SK-N-SH (cell line): Measurements from ENCODE around the gene PSMG4. TPM values are rescaled to one million over a fixed set of nuclear protein-coding genes. Genes with fewer than 3 reads are reported as not detected.

Source experiments
- CTCF ChIA-PET: fragments of 300-600, 350-600 bp; formaldehyde crosslinking; extraction: SDS; loops from one replicate; lab custom pipeline; 2021; lab: Yijun Ruan, JAX
- POLR2A ChIA-PET: fragments of 350-600 bp; sonication (Branson Sonifier 250); formaldehyde crosslinking; extraction: SDS; loops from one replicate; lab custom pipeline; 2020; ENCODE audit warnings: antibody characterized with exemption, inconsistent platforms; lab: Yijun Ruan, JAX
- DNase-seq: peaks from one replicate; pipeline ENCODE4 v3.0.0; 2012
- H2AFZ ChIP-seq: fragments of 200-600 bp; sonication (generic); 2 replicates; pipeline ENCODE4 v1.8.1; 2016; ENCODE audit warnings: antibody characterized with exemption, mild to moderate bottlenecking, low read depth
- H3F3A ChIP-seq: fragments of 200-600 bp; sonication (generic); replicated peaks from 2 replicates; pipeline ENCODE3; 2016; ENCODE audit warnings: antibody characterized with exemption, mild to moderate bottlenecking; ENCODE audit not compliant: insufficient read depth
- H3K27ac ChIP-seq, 2 experiments: fragments of 200-500 bp in 1 of 2; fragments of 200-600 bp in 1 of 2; sonication (Bioruptor generic) in 1 of 2; sonication (generic), shearing (Covaris generic) in 1 of 2; 2 replicates each; pipeline versions ENCODE4 v1.5.1 to v1.6.1; 2014 to 2016; ENCODE audit warnings: low read depth in 2 of 2, inconsistent platforms in 1 of 2, low read length in 1 of 2, mild to moderate bottlenecking in 1 of 2, mixed read lengths in 1 of 2
- H3K27me3 ChIP-seq: fragments of 200-600 bp; sonication (generic), shearing (Covaris generic); 2 replicates; pipeline ENCODE4 v1.6.1; 2016; ENCODE audit warnings: mixed run types; ENCODE audit not compliant: insufficient read depth
- H3K36me3 ChIP-seq, 2 experiments: fragments of 200-500 bp in 1 of 2; fragments of 200-600 bp in 1 of 2; sonication (Bioruptor generic) in 1 of 2; sonication (generic) in 1 of 2; replicated peaks in 1 of 2; 2 replicates each; pipeline versions ENCODE3 to v1.5.1; 2014 to 2016; ENCODE audit warnings: low read length in 1 of 2, mild to moderate bottlenecking in 1 of 2; ENCODE audit not compliant: insufficient read depth in 2 of 2, control insufficient read depth in 1 of 2
- H3K4me1 ChIP-seq, 2 experiments: fragments of 200-500 bp in 1 of 2; fragments of 200-600 bp in 1 of 2; sonication (Bioruptor generic) in 1 of 2; sonication (generic), shearing (Covaris generic) in 1 of 2; 2 replicates each; pipeline versions ENCODE4 v1.5.1 to v1.6.1; 2014 to 2016; ENCODE audit warnings: low read depth in 1 of 2, low read length in 1 of 2, mixed run types in 1 of 2; ENCODE audit not compliant: insufficient read depth in 2 of 2, control insufficient read depth in 1 of 2
- H3K4me2 ChIP-seq: fragments of 200-600 bp; sonication (generic), shearing (Covaris generic); 2 replicates; pipeline ENCODE4 v1.6.1; 2017; ENCODE audit warnings: mixed run types
- H3K4me3 ChIP-seq, 2 experiments: fragments of 200-500 bp in 1 of 2; fragments of 200-600 bp in 1 of 2; sonication (Bioruptor generic) in 1 of 2; sonication (generic), shearing (Covaris generic) in 1 of 2; 2 replicates each; pipeline versions ENCODE4 v1.5.1 to v1.8.1; 2014 to 2016; ENCODE audit warnings: low read depth in 2 of 2, inconsistent platforms in 1 of 2, low read length in 1 of 2, mild to moderate bottlenecking in 1 of 2, mixed read lengths in 1 of 2, moderate library complexity in 1 of 2
- H3K79me2 ChIP-seq: fragments of 200-600 bp; sonication (generic); 2 replicates; pipeline ENCODE4 v1.8.1; 2017; ENCODE audit warnings: mild to moderate bottlenecking; ENCODE audit not compliant: insufficient read depth
- H3K9ac ChIP-seq: fragments of 200-600 bp; sonication (generic); 2 replicates; pipeline ENCODE4 v1.6.1; 2017; ENCODE audit warnings: mixed run types
- H3K9me2 ChIP-seq: fragments of 200-600 bp; sonication (generic); 2 replicates; pipeline ENCODE4 v1.6.1; 2017; ENCODE audit warnings: mixed run types
- H3K9me3 ChIP-seq: fragments of 200-600 bp; sonication (generic); 2 replicates; pipeline ENCODE4 v1.6.1; 2017; ENCODE audit warnings: mixed run types, mild to moderate bottlenecking, moderate library complexity
- H4K20me1 ChIP-seq: fragments of 200-600 bp; sonication (generic); 2 replicates; pipeline ENCODE4 v1.6.1; 2017; ENCODE audit warnings: mild to moderate bottlenecking, mixed run types; ENCODE audit not compliant: insufficient read depth
- CHD2 ChIP-seq: fragments of 150-350 bp; IDR thresholded peaks from 2 replicates; pipeline ENCODE4 v1.6.1; 2018; ENCODE audit warnings: low read length; ENCODE audit not compliant: partially characterized antibody
- EP300 ChIP-seq, 2 experiments: IDR thresholded peaks; 2 replicates each; pipeline versions ENCODE4 v1.4.0 to v1.6.1; 2012; ENCODE audit warnings: borderline replicate concordance in 1 of 2, low read depth in 1 of 2, low read length in 1 of 2
- EZH2phosphoT487 ChIP-seq: fragments of 200-600 bp; sonication (generic); IDR thresholded peaks from 2 replicates; pipeline ENCODE4 v1.6.1; 2017; ENCODE audit warnings: low read depth, mixed run types, mild to moderate bottlenecking, antibody characterized with exemption, moderate library complexity, borderline replicate concordance
- FOXJ3 ChIP-seq: sonication (generic); formaldehyde crosslinking; IDR thresholded peaks from 2 replicates; pipeline ENCODE4 v1.5.1; 2020; ENCODE audit warnings: mild to moderate bottlenecking, missing genetic modification reagents
- FOXM1 ChIP-seq: IDR thresholded peaks from 2 replicates; pipeline ENCODE4 v1.4.0; 2012; ENCODE audit warnings: low read depth, mild to moderate bottlenecking
- JUND ChIP-seq: IDR thresholded peaks from 2 replicates; pipeline ENCODE4 v1.4.0; 2012
- MAX ChIP-seq: IDR thresholded peaks from 2 replicates; pipeline ENCODE4 v1.4.0; 2012; ENCODE audit warnings: low read depth
- MXI1 ChIP-seq: IDR thresholded peaks from 2 replicates; pipeline ENCODE4 v1.6.1; 2012; ENCODE audit warnings: mild to moderate bottlenecking, low read depth, low read length, improper control_type of control experiment
- NFIC ChIP-seq: IDR thresholded peaks from 2 replicates; pipeline ENCODE4 v1.4.0; 2012; ENCODE audit warnings: borderline replicate concordance
- PBX3 ChIP-seq: IDR thresholded peaks from 2 replicates; pipeline ENCODE4; 2012
- POLR2AphosphoS5 ChIP-seq: IDR thresholded peaks from 2 replicates; pipeline ENCODE4 v1.6.1; 2012; ENCODE audit warnings: low read depth, low read length
- RAD21 ChIP-seq: IDR thresholded peaks from 2 replicates; pipeline ENCODE4 v1.6.1; 2012; ENCODE audit warnings: mild to moderate bottlenecking, low read length
- RCOR1 ChIP-seq: fragments of 150-350 bp; IDR thresholded peaks from 2 replicates; pipeline ENCODE4 v1.6.1; 2017; ENCODE audit warnings: antibody characterized with exemption, low read length
- REST ChIP-seq: IDR thresholded peaks from 2 replicates; pipeline ENCODE4 v1.6.1; 2012; ENCODE audit warnings: mild to moderate bottlenecking, low read depth, low read length, moderate library complexity
- RXRA ChIP-seq: IDR thresholded peaks from 2 replicates; pipeline ENCODE4 v1.4.0; 2012; ENCODE audit warnings: low read depth, mild to moderate bottlenecking, borderline replicate concordance
- SIN3A ChIP-seq: IDR thresholded peaks from 2 replicates; pipeline ENCODE4 v1.6.1; 2012; ENCODE audit warnings: low read depth, mild to moderate bottlenecking, low read length, moderate library complexity, borderline replicate concordance
- SMC3 ChIP-seq: IDR thresholded peaks from 2 replicates; pipeline ENCODE4 v1.6.1; 2012; ENCODE audit warnings: low read depth, low read length, improper control_type of control experiment
- TAF1 ChIP-seq: IDR thresholded peaks from 2 replicates; pipeline ENCODE4 v1.6.1; 2012; ENCODE audit warnings: low read depth, mild to moderate bottlenecking, low read length, moderate library complexity, borderline replicate concordance
- TCF12 ChIP-seq: IDR thresholded peaks from 2 replicates; pipeline ENCODE4 v1.4.0; 2012
- TEAD4 ChIP-seq: IDR thresholded peaks from 2 replicates; pipeline ENCODE4 v1.4.0; 2012; ENCODE audit warnings: mild to moderate bottlenecking, borderline replicate concordance; ENCODE audit not compliant: insufficient read depth
- YY1 ChIP-seq: IDR thresholded peaks from 2 replicates; pipeline ENCODE4 v1.4.0; 2012; ENCODE audit warnings: low read depth, mild to moderate bottlenecking
- WGBS: methylation state at CpG from one replicate; pipeline ENCODE4 v1.1.6; 2017; ENCODE audit warnings: low lambda C conversion rate; 5-methylcytosine and 5-hydroxymethylcytosine counted together
- polyA plus RNA-seq, 3 experiments: library from polyadenylated mRNA; depleted of rRNA; stranded (reverse); fragments of >200 nt; gene quantifications; 2 replicates each; pipeline ENCODE4 v1.2.3, GENCODE V29; 2012

The PSMG4 gene
- polyA plus RNA-seq, 1 of the 3 experiments (the other 2 are of a cell fraction): 61.3 TPM

GRCh38 chr6:3231247-3232016, 27.3 kb upstream of the PSMG4 start:
- no peaks in the 10 kb centered on the region for H3K9me3 ChIP-seq
- H2AFZ ChIP-seq: peak overlapping the region; percentile 93
- WGBS: under 1% methylated on average over 38 of the region's 47 CpGs
- peak overlapping the region; percentile 90 to 97 for H3K27ac ChIP-seq
- H3K4me1 ChIP-seq: peaks cover 11% of the 10 kb centered on the region in 2 experiments; a peak in 3 of 4 replicates
- peak overlapping the region; percentile 93 for H3K9ac ChIP-seq
- H3K27me3 ChIP-seq: peaks cover 15% of the 10 kb centered on the region; the same call in 1 of the 2 replicates
- peaks cover 20% of the 10 kb centered on the region for H3F3A ChIP-seq
- peaks cover 9% of the 10 kb centered on the region; the same call in 1 of the 2 replicates for H3K79me2 ChIP-seq
- TF ChIP-seq EZH2phosphoT487: no peak
- peak; percentile 8; the same call in 1 of the 2 replicates for TF ChIP-seq RAD21
- peak in 1 of 2 experiments; percentile 28; a peak in 1 of 4 replicates for TF ChIP-seq EP300 (IDR thresholded peaks at IDR 0.05; ENCODE audit: borderline replicate concordance in 1 of 2, low read depth in 1 of 2, low read length in 1 of 2)
- peak; percentile 49 for TF ChIP-seq TCF12
- TF ChIP-seq FOXJ3: peak; percentile 60; the same call in 1 of the 2 replicates
- no peak; the same call in 1 of the 2 replicates for TF ChIP-seq SMC3
- peak; percentile 11; the same call in 1 of the 2 replicates for TF ChIP-seq NFIC
- TF ChIP-seq CHD2: peak; percentile 93
- peak; percentile 92 for TF ChIP-seq TAF1
- peak; percentile 88 for TF ChIP-seq YY1
- TF ChIP-seq MAX: peak; percentile 73
- peak; percentile 36; the same call in 1 of the 2 replicates for TF ChIP-seq JUND
- TF ChIP-seq MXI1: peak; percentile 93
- TF ChIP-seq REST: no peak
- peak; percentile 94 for TF ChIP-seq PBX3
- TF ChIP-seq RCOR1: peak; percentile 37; the same call in 1 of the 2 replicates
- no peak for TF ChIP-seq RXRA
- no peak for TF ChIP-seq FOXM1
- 0 out of 2 replicates have a peak, but pooled peaks have one; percentile 32 for TF ChIP-seq TEAD4
- peak; percentile 60 for TF ChIP-seq POLR2AphosphoS5
- 0 out of 2 replicates have a peak, but pooled peaks have one; percentile 66 for TF ChIP-seq SIN3A
- POLR2A ChIA-PET: interaction anchor here (0.8 to 5.1 kb wide), 11 partner anchors 9 to 790 kb away, joined by 3 to 88 read pairs (median 5); partner anchors contain the start of genes PSMG4 and TUBB2A
- H3K9me2 ChIP-seq: no peaks in the 10 kb centered on the region
- peak overlapping the region; percentile 94 for H3K4me2 ChIP-seq
- peaks cover 4% of the 10 kb centered on the region for H4K20me1 ChIP-seq
- H3K4me3 ChIP-seq: peak overlapping the region; percentile 84 to 86
- DNase-seq: peak; percentile 78
- CTCF ChIA-PET: interaction anchor here (0.7 to 9.6 kb wide), 7 partner anchors 13 to 109 kb away, joined by 3 to 63 read pairs (median 5); no protein-coding TSS in a partner anchor
- H3K36me3 ChIP-seq: no peaks in the 10 kb centered on the region
